NT2/D1 (cell line): ENCODE results near the gene CPED1.

Source experiments
- SUZ12 ChIP-seq: IDR thresholded peaks from 2 replicates; pipeline ENCODE4 v1.6.1; 2011; ENCODE audit not compliant: insufficient read length, insufficient read depth; ENCODE audit errors: extremely low read depth
- YY1 ChIP-seq: IDR thresholded peaks from 2 replicates; pipeline ENCODE4 v1.6.1; 2011; ENCODE audit not compliant: insufficient read length, insufficient read depth
- ZNF274 ChIP-seq: IDR thresholded peaks from 2 replicates; pipeline ENCODE4 v1.6.1; 2011; ENCODE audit warnings: mild to moderate bottlenecking, low read depth, low read length

- TF ChIP-seq ZNF274 (no peak), SUZ12 (no peak), YY1 (no peak)
Measured at GRCh38 chr7:121288894-121289293, 300.4 kb downstream of the CPED1 start.
